HG02938 (cell line): ENCODE data around the gene WT1.
"Not testable (repeated sequence)": the region's sequence is repeated elsewhere in the genome, so short reads cannot be mapped to it uniquely, and the experiment has no call there.

ENCODE experiments used
- ATAC-seq: cut with Tn5 transposase; IDR thresholded peaks from one replicate; pipeline ENCODE4 v1.9.1; 2021; ENCODE audit warnings: mild to moderate bottlenecking, moderate library complexity; ENCODE audit not compliant: unreplicated experiment

The WT1 gene

DNA sequence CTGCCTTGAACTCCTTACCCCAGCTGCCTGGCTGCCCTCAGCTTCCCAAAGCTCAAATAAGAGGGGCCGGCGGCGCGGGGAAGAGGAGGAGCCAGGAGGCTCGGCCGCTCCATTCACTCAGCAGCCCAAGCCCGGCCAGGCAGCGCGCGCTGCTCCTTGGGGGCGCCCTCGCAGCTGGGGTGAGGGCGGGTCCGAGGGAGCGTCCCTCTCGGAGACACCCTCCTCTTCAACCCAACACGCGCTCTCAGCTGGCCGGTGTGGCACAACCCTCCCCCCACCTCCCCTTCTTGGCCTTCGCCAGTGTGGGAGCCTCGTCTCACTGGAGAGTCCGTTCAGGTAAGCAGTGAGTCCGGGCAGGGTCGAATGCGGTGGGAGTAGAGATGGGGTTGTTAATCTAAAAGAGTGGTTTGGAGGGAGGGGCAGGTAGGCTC is at the start of gene WT1:
TSS of gene WT1 (minus strand) at position 29 of the 431 bp plus-strand sequence.
- no peak for ATAC-seq

DNA sequence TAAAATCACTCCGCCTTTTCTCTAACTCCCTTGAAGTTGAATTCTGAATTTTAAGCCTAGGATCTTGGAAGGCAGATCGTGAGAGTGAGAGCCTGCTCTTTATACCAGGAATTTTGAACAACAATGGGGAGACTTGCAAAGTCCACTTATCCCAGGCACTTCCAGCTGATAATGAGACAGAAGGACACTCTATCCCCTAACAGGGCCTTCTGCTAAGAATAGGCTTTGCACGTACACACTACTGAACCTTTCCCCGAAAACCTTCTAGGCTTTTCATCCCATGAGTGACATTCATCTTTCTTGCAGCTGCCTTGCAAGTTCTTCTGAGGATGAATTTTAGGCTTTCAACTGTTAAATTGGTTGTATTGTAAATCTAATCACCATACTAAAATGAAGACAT is 44.0 kb upstream of the WT1 start:
- ATAC-seq, result no peak

DNA sequence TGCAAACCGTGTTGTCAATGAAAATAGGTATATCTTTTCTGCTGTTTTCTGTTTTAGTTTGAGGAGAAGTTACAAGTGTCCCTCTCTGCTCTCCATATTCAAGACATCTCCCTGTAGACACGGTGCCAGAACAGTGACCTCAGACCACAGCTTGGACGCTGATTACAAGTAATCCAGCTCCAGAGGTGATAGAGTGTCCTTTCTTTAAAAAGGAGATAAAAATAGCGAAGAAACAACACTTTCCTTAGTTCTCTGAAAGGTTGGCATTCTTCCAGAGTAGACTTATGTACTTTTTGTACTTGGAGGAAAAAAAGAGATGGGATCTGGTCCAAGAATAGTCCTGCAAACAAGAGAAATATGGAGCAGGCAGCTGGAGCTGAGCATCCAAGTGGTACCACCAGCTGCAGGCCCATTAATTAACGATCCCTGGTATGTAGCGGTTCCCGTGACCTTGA is 43.0 kb upstream of the WT1 start:
- ATAC-seq, result no peak

DNA sequence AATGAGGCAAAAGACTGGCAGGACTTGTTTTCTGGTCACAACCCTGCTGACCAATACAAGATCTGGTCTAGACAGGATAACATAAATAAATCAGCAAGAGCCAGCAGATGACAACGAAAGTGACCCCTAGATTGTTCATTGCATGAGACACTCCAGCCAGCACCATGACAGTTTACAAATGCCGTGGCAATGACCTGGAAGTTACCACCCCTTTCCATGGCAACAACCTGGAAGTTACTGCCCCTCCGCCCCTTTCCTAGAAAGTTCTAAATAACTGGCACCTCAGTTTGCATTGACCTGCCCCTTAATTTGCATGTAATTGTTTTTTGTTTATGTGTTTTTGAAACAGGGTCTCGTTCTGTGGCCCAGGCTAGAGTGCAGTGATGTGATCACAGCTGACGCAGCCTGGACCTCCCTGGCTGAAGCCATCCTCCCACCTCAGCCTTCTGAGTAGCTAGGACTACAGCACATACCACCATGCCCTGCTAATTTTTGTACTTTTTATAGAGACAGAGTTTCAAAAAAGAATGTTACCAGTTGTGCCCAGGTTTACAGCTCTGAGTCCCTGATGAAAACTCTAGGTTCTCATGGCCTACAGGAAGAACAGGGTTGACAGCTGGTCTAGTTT is 38.1 kb upstream of the WT1 start:
- no peak for ATAC-seq

DNA sequence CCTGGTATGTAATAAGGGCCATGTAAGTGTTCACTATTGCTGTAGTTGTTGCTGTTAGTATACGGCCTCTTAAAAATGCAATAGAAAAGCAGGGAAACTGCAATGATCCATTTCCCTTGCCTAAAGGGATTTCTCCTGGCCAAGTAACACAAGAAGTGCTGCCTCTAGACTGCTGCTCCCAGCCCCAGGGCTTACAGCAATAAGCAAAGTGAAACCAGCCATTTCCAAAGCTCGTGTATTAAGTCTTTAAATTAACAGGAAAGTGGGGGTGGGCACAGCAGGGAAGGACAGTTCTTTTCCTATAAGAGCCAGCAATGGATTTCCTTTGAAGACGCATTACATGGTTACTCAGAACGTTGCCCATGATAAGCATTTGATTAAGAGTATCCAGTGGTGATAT is 36.9 kb upstream of the WT1 start:
- ATAC-seq, result no peak

DNA sequence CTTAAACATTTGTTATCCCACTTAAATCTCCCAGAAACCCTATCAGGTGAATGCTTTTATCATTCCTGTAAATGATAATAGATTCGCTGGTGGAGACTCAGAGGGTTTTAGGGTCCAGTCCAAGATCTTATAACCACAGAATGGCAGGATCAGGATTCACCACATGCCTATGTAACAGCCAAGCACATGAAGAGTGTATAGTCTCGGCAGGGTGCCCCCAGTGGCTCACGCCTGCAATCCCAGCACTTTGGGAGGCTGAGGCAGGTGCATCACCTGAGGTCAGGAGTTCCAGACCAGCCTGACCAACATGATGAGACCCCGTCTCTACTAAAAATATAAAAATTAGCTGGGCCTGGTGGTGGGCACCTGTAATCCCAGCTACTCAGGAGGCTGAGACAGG is 36.2 kb upstream of the WT1 start:
- not testable (repeated sequence) for ATAC-seq

DNA sequence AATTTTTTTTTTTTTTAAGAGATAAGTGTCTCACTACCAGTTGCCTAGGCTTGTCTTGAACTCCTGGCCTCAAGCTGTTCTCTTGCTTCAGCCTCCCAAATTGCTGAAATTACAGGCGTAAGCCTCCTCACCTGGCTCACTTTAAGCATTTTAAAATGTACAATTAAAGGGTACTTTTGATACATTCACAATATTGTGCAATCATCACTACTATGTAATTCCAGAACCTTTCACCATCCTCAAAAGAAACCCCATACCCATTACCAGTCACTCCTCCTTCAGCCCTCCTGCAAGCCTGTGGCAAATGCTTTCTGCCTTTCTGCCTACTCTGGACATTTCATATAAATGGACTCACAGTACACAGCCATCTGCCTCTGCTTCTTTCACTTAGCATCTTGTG is 34.5 kb upstream of the WT1 start:
- no peak for ATAC-seq

DNA sequence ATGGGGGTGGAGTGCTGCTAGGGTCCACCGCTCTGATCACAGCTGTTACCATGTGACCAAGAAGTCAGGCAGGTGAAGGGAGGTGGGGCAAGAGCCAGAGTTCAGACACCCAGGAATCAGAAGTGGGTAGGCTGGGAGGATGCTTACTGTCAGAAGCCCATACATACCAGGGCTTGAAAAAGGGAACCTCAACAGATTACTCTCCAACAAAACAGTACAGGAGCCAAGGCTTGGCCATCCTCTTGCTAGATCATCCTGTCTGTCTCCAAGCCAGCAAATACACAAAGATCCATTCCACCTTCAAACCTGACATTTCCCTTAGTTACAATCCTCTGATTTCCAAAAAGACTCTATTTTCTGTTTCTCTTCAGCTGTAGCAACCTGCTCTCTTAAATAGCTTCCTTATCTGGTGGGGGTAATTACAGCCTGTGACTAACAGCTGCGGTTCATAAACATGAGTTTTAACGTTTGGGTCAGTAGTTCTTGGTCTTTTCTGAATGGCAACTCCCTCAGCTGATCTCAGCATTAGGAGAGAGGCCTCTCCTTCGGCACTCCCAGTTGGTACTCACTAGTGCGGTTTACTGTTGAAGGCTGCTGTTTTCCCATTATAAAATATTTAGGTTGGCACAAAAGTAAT is 31.1 kb upstream of the WT1 start:
- ATAC-seq, result no peak

DNA sequence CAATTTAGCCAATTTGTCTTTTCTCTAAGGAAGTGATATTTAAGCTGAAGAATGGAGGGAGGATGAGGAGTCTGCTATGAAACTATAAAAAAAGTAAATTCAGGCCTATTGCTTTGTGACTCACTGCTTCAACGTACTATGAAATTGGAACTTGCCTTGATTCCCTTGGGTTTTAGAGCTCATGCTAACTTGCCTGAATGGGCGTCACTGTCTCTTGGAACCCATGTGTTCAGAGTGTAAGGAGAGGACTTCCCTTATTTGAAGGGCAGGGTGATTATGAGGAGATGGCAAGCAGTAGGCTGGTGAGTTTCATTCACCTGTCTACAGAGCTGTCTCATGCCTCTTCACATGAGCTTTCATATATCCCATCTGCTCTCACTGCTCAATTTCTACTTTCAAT is 28.7 kb upstream of the WT1 start:
- no peak for ATAC-seq

DNA sequence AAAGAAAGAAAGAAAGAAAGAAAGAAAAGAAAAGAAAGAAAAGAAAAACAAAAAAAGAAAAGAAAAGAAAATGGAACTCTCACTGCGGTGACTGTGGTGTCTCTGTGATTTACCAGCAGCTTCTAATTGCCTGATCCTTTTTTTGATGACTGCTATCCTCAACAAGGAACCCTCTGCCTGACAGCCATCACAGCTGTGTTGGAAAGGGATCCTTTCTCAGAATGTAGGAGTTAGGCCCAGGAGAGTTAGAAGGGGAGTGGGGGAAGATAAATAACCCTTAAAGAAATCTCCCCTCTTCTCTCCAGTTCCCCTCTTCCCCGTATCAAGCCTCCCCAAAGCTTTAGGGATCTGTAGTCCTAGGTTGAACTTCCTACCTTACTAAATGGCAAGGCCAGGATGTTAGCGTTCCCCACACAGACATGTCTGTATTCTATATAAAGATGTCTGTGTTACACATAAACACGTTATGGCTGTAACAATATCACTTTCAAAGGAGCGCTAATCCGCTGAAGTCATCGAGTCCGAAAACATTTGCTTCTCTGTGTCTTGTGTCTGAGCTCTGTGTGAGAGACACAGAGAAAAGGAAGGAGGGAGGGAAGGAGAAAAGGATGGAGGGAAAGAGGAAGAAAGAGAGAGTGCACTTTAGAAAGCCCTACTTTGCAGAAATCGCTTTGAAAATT is 26.8 kb upstream of the WT1 start:
- ATAC-seq, result no peak

DNA sequence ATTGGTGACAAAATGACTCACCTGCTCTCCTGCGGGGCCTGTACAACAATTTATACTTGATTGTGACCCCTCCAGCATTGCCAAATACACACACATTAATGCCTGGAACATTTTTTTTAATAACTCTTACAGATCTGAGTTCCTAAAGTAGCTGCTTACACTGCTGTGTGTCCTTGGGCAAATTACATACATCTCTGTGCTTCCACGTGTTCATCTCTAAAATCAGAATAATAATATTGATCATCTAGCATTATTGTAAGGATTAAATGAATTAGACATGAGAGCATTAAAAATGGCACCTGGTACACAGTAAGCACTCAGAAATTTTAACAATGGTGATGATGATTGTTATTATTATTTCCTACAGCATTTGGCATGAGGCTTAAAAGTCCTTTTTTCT is 21.5 kb upstream of the WT1 start:
- no peak for ATAC-seq

DNA sequence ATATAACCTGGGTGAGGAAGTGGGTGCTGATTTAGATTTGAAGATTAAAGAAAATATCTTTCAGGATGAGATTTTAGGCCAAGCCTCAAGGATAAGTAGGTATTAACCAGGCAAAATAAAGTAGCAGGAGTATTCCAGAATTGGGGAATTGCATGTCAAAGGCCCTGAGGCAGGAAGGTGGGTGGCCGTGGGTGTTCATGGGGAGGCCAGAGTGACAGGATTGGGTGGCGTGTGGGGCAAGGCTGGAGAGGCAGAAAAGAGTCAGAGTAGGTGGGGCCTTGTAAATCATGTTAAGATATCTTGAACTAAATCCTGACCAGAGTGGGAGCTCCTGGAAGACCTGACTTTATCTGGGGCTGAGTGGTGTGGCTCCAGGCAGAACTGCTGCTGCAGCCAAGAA is 19.7 kb upstream of the WT1 start:
- no peak for ATAC-seq

DNA sequence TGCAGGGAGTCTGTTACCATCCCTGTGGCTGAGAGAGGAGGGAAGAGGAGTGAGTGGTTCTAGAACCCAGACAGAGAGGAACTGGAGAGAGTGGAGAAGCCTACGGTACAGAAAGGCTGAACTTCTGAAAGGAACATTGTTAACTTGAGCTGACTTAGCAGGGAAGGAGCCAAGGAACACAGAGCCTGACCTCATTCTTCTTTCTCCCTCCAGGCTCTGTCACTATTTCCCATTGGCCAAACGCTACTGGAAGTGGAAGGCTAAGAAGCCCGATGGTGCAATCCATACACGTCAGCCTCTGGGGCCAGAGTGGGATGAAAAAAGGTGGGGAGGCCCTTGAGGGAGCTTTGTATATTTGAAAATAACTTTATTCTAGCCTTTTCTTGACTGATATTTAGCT is 16.5 kb upstream of the WT1 start:
- no peak for ATAC-seq

DNA sequence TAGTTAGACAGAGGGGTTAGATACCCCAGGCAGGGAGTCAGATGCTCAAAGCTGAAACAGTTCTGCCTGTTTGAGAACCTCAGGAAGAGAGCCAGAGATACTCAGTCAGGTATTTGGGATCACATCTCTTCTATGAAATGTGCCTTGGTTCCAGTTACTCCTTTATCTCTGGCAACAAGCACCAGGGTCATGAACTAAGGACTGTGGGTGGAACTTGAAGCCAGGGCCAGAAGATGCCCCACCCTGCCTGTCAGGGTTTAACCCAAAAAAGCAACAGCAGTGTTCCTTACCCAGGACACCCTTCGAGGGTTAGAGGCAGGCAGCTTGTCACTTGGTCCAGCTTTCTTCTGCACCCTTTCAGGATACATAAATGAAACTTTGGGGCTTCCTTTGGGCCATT is 15.0 kb upstream of the WT1 start:
- no peak for ATAC-seq

DNA sequence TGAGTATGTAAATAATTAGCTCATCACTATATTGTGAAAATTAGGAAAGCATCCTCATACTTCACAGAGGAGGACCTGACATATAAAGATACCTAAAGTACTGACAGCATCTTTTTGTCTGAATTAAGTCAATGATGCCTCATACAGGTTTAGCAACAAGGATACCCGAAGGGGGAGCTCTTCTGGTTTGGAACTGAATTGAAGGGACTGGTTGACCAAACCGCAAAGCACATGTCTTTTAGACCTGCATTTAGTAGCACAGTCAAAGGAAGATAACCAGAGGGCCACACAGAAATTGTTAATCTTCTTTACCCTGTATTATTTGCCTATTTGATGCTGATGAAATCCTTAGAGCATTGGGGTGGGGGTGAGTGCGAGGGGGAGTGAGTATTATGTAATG is 12.9 kb upstream of the WT1 start:
- ATAC-seq, result no peak

DNA sequence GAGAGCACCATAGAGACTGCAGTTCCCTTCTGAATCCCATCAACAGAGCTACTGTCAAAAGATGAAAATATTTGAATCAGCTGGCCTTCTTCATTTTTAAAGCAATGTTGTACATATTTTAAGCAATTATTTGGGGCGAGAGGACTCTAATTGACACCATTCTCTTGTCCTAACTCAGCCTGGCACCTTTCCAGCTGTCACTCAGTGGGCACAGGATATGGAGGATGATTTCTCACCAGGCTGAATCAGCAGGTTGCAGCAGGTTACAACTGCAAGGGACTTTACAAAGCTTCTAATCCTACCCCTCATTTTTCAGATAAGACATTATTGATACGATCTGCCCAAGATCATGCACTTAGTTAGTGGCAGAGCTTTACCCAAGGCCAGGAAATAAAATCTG is 11.9 kb upstream of the WT1 start:
- no peak for ATAC-seq

DNA sequence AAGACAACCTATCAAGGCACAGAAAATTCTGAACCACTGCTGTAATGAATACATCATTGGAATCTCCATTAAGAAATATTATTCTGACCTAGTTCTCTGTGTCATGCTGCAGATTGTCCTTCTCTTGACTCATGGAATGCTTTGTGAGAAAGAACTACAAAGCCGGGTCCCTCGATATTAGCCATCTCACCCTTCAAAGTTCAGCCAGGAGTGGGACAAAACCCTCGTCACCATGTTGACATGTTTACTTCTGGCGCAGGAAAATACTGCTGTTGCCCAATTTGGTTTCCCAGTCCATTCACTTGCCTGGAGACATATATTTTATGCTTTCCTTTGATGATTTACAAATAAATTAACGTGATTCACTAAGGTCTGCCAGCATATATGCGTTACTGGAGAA is 10.9 kb upstream of the WT1 start:
- ATAC-seq, result no peak

DNA sequence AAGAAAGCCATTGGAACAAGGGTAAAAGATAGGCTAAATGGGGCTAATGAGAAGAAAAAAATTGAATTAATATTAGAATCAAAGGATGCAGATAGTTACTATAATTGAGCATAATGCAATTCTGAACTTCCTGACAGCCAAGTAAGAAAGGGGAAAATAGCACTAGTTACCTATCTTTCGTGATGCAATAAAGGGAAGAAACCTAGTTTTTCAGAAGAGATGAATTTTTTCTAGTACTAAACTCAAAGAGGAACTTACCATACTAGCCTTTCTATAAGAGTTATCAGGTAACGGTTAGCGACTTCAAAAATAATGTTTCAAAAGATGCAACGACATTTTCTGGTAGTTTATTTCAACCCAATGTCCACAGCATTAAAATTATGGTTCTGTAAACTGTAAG is 8.8 kb upstream of the WT1 start:
- no peak for ATAC-seq

DNA sequence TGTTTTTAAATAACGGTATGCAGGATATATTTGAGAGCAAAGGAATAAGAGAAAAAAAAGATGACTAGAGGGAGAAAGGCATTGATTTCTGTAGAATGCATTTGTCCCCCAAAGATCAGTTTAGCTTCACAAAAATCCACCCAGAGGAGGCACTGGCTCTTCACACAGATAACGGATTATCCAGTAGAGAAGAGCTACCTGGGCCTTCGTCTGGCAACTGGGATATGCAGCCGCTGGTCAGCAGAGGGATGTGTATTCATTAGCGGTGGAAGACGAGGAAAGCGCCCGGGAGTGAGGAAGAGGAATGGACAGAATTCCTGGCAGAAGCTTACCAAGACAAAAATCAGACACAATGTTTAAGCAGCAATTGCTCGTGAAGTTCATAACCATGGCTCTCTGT is 5.6 kb upstream of the WT1 start:
- ATAC-seq, result no peak

DNA sequence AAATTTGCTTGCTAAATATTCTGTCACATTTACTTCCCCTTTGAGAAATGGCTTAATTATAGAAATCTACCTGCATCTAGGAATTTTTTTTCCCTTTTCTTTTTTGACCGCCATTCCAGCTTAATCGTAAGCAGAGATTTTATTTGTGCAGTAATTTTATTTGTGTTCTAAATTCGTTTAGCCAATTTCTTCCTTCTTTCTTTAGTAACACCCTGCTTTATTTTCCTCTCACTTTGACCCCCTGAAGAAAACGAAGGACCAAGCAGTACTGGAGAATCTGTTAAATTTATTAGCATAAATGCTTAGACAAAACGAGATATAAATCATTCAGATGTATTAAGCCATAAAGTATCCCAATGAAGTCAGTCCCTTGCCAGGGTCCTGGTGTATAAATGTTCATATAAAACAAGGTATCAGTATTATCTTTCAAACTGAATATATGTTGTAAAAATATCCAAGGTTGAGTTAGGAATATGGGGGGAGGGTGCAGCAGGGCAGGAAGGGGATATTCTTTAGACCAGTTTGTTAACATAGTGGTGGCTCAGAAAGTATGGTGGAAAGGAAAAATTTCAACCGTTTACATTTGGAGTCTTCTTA is 5.1 kb upstream of the WT1 start:
- no peak for ATAC-seq

DNA sequence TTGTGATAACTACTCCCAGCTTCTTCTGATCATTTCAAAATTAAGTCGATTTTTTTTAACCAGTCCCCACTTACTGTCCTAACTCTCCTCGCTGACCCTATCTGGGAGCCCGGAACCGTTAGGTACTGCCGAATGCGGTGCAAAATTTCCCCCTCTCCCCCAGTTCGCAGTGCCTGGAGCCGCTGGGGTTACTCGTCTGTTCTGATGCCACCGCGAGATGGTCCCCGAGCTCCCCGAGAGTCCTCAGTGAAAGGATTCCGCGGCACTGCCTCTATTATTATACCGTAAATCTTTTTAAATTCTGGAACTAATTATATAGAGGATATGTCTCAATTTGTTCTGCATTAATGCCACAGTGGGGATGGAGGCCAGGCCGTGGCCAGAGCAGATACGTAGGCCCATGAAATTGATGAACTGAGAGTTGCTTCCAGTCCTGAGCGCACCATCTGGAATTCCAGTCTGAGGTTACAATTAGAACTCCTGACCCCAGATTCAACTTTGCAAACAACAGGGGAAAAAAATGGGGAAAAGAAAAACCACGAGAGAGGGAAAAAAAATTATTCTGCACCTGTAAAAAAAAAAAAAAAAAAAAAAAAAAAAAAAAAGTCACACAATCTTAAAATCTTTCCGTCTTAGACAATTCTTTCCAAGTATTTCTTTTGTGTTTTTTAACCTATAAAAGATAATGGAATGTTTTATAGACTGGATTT is 4.3 kb upstream of the WT1 start:
- ATAC-seq, result no peak
